ENCODE measurements around the gene BICD2.

- TF ChIP-seq CTCF (conservative IDR thresholded peaks at IDR 0.05), result no peak
- no peak for TF ChIP-seq ZFX (IDR thresholded peaks at IDR 0.05)
Measured at GRCh38 chr9:92669527-92669889, 95.1 kb downstream of the BICD2 start.

All from C4-2B (cell line).